ENCODE data around the gene PPM1H.

The PPM1H gene

DNA sequence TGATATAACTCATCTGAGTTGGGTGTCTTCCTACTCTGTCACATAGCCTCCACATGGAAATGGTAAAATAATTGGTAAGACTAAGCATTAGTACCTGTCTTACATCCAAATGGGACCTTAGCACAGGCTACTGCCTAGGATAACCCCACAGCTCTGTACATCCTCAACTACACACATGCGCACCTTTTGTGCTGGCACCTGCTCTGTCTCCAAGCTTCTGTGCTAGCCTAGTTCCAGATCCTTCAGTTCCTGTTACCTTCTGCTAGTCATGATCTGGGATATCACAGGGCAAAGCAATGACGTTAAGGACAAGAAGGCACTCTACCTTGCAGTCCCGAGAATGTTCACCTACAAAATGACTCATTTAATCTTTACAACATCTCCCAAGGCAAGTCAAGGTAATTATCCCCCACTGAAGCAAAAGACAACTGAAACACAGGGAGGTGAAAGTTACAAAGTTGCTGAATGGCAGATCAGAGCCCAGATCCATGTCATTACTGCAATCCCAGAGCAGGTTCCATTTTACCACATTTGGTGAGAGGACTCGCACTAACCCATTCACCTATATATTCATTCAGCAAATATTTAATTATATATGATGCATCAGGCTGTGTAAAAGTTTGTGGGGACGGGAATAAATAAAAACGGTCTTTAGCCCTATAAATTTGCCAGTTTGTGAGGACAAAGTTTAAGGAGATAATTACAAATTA is 61.7 kb downstream of the PPM1H start:
- DNase-seq (ENCODE audit: low read depth in 2 of 2): no peak

DNA sequence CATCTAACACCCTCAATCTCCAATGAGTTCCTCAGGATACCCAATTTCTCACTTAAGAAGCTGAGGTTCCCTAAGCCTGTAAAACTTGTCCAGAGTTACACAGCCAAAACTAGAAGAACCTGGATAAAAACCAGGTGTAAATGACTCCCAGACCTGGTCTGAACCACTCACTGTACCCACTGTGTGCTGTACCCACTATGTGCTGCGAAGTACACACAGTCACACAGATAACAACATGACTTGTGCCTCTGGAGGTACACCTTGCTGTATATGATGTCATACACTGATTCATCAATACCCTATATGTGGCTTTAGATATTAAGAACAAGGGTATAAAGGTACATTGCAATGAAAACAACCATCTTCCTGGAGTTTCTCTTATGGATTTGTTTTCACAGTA is 66.1 kb downstream of the PPM1H start:
- no peak for DNase-seq (ENCODE audit: low read depth in 2 of 2)

DNA sequence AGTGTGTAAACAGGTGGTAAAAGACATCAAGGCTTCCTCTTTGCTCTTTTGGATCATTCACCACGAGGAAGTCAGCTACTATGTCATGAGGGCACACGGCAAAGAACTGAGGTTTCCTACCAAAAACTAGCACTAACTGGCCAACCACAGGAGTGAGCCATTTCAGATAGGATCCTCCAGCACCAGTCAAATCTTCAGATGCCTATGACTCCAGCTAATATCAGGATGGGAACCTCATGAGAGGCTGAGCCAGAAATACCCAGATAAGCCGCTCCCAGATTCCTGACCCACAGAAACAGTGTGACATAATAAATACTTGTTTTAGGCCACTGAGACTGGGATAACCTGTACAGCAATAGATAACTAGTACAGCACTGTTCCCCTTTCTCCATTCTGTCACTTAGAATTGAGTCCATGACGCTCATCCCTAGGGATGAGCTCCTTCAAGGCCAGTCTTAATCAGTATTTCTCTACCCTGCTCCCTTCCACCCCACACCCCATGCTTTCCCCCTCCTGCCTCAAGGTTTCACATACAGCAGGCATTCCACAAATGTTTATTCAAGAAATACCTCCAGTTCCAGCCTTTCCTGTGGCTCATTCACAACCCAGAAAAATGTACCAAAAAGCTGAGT is 68.4 kb downstream of the PPM1H start:
- DNase-seq (ENCODE audit: low read depth in 2 of 2): no peak

DNA sequence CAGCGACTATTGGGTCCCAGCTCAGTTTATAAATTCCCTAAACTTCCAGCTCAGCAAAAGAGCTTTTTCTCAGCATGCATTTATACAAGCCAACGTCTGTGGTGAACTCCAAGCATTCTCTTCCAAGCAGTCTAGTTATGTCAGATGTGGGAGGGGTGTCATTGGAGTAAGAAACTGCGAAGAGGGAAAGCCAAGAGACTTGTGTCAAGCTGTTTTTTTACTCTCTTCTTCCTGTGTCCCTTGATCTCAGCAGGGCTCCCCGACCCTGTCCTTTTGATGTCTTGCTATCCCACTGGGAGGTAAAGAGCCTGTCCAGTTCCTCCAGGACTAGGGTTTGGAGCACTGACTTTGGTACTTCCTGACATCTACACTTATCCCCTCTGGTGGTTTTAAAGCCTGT is 69.0 kb downstream of the PPM1H start:
- no peak for DNase-seq (ENCODE audit: low read depth in 2 of 2)

DNA sequence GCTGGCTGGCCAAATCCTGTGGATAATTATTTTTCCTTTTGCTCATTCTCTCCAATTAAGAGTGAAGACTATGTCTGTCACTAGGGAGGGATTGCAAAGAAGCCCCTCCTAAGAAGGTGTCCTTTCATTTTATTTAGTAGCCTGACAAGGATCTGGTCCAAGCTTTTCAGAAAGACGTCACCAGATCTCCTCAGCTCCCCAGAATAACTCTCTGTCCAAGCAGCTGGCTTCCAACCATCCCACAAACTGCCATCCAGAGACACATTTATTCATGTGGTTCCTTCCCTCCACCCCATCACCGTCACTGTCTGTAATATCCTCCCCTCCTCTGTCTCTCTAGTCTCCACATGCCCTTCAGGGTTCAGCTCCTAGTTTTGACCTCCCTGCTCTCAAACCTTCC is 69.9 kb downstream of the PPM1H start:
- no peak for DNase-seq (ENCODE audit: low read depth in 2 of 2)

DNA sequence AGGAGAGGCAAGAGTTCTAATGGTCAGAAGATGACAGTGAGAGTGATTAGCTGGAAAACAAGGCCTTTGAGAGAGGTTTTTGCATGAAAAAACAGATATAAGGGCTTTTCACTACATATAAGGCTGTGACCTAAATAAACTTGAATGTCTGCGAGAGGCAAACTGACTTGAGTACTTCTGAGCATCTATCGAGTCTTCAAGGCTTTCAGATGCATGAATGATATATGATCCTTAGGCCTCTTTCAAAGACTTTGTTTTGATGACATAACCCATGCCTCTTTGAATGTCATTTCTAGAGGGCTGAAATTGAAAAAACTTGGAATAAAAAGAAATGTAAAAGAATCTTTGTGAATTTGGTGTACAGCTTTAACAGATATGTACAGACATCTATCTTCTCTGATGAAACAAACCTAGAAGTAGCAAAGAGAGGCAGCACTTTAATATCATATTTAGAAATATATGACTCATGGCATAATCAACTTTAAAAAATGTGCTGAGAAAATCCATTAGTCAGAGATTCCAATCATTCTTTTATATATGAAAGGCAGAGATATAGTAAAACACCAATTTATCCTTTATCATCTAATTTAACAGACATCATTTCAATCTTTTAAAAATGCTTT is 72.6 kb downstream of the PPM1H start:
- no peak for DNase-seq (ENCODE audit: low read depth in 2 of 2)

DNA sequence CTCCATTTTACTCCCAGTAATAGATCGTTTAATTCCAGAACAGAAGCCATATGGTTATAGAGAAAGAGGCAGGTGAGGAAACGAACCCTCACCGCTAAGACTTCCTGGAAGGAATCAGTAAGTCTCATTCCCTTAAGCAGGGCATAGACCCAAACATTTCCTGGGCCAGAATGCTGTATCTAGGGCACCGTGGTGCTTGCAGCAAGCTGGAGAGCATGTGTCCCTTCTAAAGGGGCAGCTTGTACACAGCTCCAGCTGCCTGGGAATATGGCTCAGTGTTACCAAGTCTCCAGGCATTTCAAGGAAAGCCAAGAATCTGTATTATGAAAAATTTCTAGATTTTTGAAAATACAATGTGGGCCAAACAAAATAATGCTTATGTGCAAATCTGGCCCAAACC is 73.4 kb downstream of the PPM1H start:
- DNase-seq (ENCODE audit: low read depth in 2 of 2): no peak

DNA sequence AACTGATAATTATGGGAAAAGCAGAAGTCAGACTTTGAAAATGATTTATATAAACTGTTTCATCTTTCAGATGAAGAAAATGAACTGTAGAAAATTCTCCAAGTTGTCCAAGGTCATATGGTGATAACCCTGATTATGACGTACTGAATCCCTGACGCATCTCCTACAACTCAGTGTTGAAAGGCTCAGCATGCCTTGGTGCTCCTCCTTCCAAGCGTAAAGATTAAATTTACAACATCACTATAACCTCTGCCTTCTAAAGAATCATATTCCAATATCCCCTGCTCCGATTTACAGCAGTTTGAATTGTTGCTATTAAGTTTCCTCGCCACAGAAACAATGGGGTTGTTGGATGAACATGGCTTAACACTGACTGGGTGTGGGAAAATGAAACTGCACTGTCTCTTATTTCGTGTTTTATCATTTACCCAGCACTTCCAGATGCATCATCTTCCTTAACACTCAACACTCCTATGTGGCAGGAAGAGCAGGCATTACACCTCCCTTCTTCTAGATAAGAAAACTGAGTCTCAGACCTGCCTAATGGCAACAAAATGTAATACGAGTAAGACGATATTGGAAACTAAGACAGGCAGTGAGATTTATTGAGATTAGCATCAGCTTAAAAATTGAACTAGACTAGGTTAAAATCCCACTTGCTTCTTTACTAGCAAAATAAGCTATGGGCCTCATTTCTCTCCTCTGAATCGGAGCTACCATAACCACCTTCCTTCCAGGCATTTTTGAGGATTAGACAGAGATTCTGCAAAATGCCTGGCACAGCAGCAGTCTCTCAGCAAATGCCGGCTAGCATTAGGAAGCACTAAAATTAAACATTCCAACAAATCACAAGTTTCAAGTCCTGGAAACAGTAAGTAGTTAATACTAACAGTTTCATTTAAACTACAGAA is 74.2 kb downstream of the PPM1H start:
- no peak for DNase-seq (ENCODE audit: low read depth in 2 of 2)

DNA sequence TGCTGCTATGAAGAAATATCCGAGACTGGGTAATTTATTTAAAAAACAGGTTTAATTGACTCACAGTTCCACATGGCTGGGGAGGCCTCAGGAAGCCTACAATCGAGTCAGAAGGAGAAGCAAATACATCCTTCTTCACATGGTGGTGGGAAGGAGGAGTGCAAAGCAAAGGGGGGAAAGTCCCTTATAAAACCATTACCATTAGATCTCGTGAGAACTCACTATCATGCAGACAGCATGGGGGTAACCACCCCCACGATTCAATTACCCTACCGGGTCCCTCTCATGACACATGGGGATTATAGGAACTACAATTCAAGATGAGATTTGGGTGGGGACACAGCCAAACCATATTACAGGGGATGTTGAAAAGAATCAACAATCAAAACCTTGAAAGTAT is 74.9 kb downstream of the PPM1H start:
- DNase-seq (ENCODE audit: low read depth in 2 of 2): no peak

DNA sequence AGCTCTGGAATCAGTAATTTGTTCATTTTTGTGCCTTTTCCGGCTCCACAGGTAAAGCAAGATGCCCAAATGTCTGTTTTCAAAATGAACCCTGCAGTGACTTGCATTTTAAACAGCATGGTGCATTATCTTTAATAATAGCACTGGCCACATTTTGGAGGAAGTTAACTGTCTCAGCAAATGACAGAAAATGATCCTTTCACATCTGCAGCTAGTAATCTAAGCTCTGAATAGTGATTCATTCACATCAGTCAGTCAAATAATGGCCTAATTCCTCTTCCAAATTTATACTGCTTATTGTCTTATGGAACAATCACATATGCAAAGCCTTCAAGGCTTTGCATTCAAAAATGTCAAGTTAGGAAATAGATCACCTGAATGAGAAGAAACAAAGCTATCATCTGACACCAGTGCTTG is 75.6 kb downstream of the PPM1H start:
- no peak for DNase-seq (ENCODE audit: low read depth in 2 of 2)

DNA sequence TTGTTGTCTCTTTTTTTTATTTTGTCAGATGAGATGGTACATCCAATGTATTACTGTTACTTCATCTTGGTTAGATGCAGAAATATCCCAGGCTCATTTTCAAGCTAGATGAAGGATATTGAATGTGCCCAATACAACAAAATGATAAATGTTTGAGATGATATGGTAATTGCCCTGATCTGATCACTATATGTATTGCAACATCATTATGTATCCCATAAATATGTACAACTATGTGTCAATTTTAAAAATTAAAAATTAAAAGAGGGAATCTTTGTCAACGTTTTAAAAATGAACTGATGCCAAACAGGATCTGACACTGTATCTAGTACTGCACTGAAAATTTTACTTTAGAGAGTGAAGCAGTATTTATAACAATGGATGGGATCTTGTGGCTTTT is 78.5 kb downstream of the PPM1H start:
- no peak for DNase-seq (ENCODE audit: low read depth in 2 of 2)

DNA sequence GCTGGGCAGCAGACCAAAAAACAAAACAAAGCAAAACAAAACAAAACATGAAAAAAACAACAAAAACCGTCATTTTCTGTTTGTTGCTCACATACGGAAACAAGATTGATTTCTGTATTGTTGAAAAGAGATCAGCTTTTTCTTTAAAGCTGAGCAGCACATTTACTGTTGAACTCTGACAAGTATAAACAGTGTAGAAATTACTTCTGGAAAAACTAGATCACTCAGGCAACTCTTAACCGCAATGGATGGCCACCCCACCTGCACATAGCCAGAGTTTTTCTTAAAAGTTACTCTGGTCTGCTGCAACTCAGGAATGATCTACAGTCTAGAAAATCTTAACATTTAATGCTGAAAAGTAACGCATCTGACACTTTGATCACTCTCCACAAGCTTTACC is 80.9 kb downstream of the PPM1H start:
- no peak for DNase-seq (ENCODE audit: low read depth in 2 of 2)

DNA sequence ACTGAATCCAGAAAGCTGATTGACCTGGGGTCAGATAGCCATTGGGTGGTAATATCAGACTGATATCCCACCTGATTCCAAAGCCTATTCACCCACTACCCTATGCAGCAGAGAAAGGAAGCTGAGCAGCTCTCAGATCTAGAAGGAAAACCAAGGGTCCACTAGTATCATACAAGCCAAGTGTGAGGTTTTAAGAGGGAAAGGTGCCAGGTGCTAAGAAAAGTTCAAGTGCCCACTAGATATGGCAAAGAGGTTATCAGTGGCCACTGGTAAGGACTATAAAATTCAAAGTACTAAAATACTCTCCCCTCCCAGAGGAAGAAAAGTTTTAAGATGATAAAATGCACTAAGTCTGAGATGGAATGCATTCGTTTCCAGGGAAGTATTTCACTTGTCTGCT is 85.6 kb downstream of the PPM1H start:
- DNase-seq (ENCODE audit: low read depth in 2 of 2): no peak

DNA sequence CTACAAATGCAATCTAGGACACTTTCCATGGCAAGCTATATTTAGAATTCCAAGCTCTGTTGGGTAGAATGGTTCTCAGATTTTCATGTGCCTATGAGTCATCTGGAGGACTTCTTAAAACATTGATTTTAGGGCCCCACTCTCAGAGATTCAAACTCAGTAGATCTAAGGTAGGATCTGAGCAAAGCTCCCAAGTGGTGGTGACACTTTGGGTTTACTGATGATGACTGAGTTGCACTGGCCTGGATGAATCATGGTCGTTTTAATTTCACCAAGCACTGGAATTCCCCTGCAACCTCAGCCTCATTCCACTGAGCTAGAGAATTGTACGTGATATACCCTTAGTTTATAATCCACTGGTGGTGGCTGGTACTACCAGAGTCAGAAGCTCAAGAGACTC is 86.5 kb downstream of the PPM1H start:
- no peak for DNase-seq (ENCODE audit: low read depth in 2 of 2)

DNA sequence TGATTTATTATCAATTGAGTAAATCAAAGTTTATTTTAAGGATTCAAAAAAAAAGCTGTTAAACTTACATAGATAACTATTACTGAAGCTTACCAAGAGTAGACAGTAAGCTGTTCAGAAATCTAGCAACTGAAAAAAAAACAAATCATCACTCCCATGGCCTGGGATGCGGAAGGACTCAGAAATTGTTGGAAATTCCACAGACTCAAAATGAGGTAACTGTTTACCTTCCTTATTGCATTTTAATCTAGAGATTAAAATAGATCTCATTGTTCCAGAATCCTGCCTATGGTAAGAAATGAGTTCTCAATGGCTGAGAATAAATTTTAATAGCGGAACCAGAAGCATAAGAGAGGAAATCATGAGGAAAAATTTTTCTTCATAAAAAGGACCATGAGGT is 87.2 kb downstream of the PPM1H start:
- DNase-seq (ENCODE audit: low read depth in 2 of 2): no peak

DNA sequence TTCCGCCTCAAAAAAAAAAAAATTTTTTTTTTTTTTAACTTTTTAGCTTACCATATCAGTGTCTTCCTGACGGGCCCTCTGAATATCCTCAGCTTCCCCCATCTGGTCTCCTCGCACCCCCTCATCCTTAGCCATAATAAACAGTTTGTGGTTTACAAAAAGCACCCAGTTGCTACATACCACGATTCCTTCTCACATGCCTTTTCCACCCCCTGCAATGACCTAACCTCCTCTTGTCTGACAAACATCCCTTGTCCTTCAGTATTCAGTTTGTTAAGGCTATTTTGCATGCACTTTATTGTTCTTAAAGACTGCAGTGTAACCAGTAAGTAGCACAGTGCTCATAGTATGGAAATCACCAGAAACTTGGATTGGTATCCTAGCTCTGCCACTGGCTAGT is 88.5 kb downstream of the PPM1H start:
- DNase-seq (ENCODE audit: low read depth in 2 of 2): no peak

DNA sequence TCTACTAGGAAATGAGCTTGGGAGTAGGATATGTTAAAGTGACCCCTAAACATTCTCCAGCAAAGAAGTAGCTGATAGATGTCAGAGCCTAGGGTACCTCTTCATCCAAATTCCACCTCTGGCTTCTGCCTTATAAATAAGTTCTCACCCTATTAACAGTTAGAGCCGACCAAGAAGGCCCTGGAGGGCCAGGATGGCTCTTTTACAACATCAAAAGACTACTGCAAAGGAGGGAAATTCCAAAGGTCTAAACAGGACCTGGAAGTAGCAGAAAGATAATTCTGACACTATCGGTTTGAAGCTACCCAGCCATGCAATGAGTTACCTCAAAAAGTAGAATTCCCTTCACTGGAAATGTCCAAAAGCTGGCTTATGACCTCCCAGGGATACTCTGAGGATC is 90.0 kb downstream of the PPM1H start:
- DNase-seq (ENCODE audit: low read depth in 2 of 2): no peak

DNA sequence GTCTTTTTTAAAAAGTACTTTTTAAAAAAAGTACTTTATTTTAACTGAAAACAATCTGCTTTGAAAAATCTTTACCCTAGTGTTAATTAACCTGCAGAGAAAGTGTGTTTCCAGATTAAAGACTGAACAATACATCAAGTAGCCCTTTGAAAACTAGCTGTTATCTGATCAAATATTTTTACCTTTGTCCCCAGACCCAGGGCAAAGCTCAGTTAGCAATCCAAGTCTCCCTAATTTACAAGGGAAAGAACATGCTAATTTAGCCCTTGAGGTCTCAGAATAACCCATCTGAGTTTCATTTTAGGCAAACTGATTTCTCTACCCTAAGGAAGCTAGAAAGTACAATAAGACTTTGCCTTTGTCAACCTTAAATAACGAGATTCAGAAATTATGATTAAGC is 91.2 kb downstream of the PPM1H start:
- no peak for DNase-seq (ENCODE audit: low read depth in 2 of 2)

DNA sequence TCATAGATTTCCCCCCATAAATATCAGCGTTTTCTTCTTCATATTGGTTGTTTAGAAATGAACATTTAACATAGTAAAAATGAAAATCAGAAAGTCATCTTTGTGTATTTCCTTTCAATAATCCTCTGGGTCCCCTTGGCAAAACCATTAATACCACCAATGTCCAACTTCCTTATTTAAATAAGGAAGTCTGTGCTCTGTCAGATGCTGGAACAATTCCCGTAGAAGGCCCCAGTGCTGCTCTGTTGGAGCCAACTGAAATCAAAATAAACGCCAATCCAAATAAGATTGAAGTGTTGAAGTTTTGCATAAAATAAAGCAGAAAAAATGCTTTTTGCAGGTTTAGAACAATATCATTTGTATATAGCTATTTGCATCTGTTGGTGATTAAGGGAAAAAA is 93.1 kb downstream of the PPM1H start:
- no peak for DNase-seq (ENCODE audit: low read depth in 2 of 2)

DNA sequence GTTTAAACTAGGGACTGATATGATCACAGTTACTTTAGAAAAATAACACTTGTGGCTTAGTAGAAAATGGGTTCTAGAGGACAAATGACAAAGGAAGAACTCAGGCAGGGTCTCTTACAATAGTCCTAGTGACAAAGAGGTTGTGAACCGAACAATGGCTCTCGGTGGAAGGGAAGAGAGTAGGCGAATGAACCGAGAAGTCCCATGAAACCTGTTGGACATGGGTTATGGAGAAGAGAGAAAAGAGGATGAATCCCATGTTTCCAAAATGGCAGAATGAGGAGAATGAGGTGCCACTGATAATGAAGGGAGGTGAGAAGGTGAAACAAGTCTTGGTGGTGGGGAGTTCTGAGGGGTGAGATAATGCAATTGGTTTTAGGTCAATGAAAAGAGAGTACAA is 94.1 kb downstream of the PPM1H start:
- DNase-seq (ENCODE audit: low read depth in 2 of 2): no peak

DNA sequence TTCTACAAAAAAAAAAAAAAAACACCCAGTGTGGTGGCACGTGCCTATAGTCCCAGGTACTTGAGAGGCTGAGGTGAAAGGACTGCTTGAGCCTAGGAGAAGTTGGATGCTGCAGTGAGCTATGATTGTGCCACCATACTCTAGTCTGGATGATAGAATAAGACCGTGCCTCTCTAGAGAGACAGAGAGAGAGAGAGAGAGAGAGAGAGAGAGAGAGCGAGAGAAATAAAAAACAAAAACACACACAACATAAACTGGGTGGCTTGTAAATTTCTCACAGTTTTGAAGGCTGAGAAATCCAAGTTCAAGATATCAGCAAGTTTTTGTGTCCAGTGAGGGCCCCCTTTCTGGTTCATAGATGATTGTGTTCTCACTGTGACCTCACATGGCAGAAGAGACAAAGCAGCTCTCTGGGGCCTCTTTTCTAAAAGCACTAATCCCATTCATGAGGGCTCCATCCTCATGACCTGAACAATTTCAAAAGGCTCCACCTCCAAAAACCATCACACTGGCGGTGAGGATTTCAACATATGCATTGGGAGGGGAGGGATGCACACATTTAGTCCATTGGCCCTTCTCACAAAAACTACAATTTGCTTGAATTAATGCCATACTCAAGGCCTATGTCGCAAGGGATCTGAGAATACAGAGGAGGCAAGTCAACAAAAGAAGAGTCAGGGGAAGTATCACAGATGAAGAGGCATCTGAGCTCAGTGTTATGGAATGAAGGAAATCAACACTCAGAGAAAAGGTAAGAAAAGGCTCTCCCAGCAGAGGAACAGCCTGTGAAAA is 94.9 kb downstream of the PPM1H start:
- no peak for DNase-seq (ENCODE audit: low read depth in 2 of 2)

Measured in stimulated activated CD8-positive, alpha-beta memory T cell treated with anti-CD3 and anti-CD28 coated beads, Interleukin-2, amount 100 ng/mL, for 1 hour (primary cell).